Gastrocnemius medialis (tissue), 4 donors: ENCODE data around the gene TMEM72. TPM values are rescaled to one million over a fixed set of nuclear protein-coding genes. Genes with fewer than 3 reads are reported as not detected.

Source experiments
- ATAC-seq, 2 donors: fragments of 150-250 bp; one replicate each; pipeline ENCODE4 v1.9.1; 2016
- DNase-seq, 2 donors: peaks; one replicate each; pipeline ENCODE4 v3.0.0-alpha.2; 2019
- H3K27ac ChIP-seq, 4 donors: fragments of 200-600 bp; sonication (generic); 1 replicate in 1 of 4; 2 replicates in 3 of 4; pipeline ENCODE4 v1.5.1; 2016 to 2018; ENCODE audit warnings: mild to moderate bottlenecking in 2 of 4, moderate library complexity in 1 of 4
- H3K27me3 ChIP-seq, 3 donors: fragments of 200-600 bp; sonication (generic) in 2 of 3; 1 replicate in 1 of 3; 2 replicates in 2 of 3; pipeline versions ENCODE4 v1.5.1 to v1.6.0; 2016 to 2019; ENCODE audit warnings: mild to moderate bottlenecking in 1 of 3, moderate library complexity in 1 of 3
- H3K36me3 ChIP-seq, 2 donors: fragments of 200-600 bp; sonication (generic) in 1 of 2; one replicate each; pipeline ENCODE4 v1.5.1; 2017 to 2018
- H3K4me1 ChIP-seq, 2 donors: fragments of 200-600 bp; sonication (generic) in 1 of 2; one replicate each; pipeline ENCODE4 v1.5.1; 2016 to 2017; ENCODE audit warnings: mild to moderate bottlenecking in 2 of 2
- H3K4me3 ChIP-seq, 4 donors: fragments of 200-600 bp; sonication (generic) in 3 of 4; 1 replicate in 1 of 4; 2 replicates in 3 of 4; pipeline ENCODE4 v1.5.1; 2016 to 2019; ENCODE audit warnings: mild to moderate bottlenecking in 2 of 4
- H3K9me3 ChIP-seq, 3 donors: fragments of 200-600 bp; sonication (generic) in 2 of 3; 1 replicate in 1 of 3; 2 replicates in 2 of 3; pipeline ENCODE4 v1.5.1; 2016 to 2019
- CTCF ChIP-seq, 5 experiments: fragments of 450-650 bp in 3 of 5; fragments of 200-600 bp in 2 of 5; sonication (generic) in 2 of 5; IDR thresholded peaks in 4 of 5; conservative IDR thresholded peaks in 1 of 5; 1 replicate in 4 of 5; 2 replicates in 1 of 5; pipeline ENCODE4 v1.5.1; 2016 to 2019; ENCODE audit warnings: antibody characterized with exemption in 5 of 5, mild to moderate bottlenecking in 3 of 5, moderate library complexity in 3 of 5
- POLR2A ChIP-seq, 2 donors: fragments of 450-650 bp; IDR thresholded peaks; one replicate each; pipeline ENCODE4 v1.6.1; 2017; ENCODE audit warnings: antibody characterized with exemption in 2 of 2, mild to moderate bottlenecking in 2 of 2, moderate library complexity in 2 of 2
- in situ Hi-C, 4 donors: fragments of 200-750 bp; cut with MboI; loops; one replicate each; pipeline versions ENCODE4 v1.15.0 to v1.8.0; 2017; ENCODE audit warnings: low sequenced_read_pairs in 4 of 4
- intact Hi-C: fragments of 100-400 bp; cut with DNase I; formaldehyde crosslinking; loops from one replicate; pipeline ENCODE4 v1.15.1; 2023; ENCODE audit warnings: low total_unique reads
- total RNA-seq, 4 donors: library from RNA; depleted of rRNA; stranded (reverse); fragments of >200 nt; gene quantifications; one replicate each; pipeline versions ENCODE4 v1.1.0 to v1.2.3, GENCODE V29; 2016

Gene TMEM72
- total RNA-seq, 4 donors from 2014 or later, result not detected

GRCh38 chr10:44963772-44964633, 52.9 kb downstream of the TMEM72 start:
- peak in 1 of 5 experiments; percentile 9 for TF ChIP-seq CTCF (IDR thresholded peaks at IDR 0.05 in 4 of 5, conservative IDR thresholded peaks at IDR 0.05 in 1 of 5)
- TF ChIP-seq POLR2A (IDR thresholded peaks at IDR 0.05), result peak in 1 of 2 donors; percentile 38
- no peaks in the 10 kb centered on the region for H3K9me3 ChIP-seq
- H3K4me3 ChIP-seq, result peak overlapping the region; percentile 21 to 43 (median 38)
- H3K27ac ChIP-seq, result peak overlapping the region; percentile 89 to 97 (median 95)
- intact Hi-C loops, result loop anchor here (2.0 kb wide), 1 partner anchor 31 kb away; no protein-coding TSS in a partner anchor
- ATAC-seq (peak; percentile 63 to 71), DNase-seq (peak; percentile 95 to 96)
- H3K36me3 ChIP-seq, result no peaks in the 10 kb centered on the region
- H3K4me1 ChIP-seq, result peaks cover 87 to 89% of the 10 kb centered on the region in 2 donors
- in situ Hi-C loops, result no loop called here
- H3K27me3 ChIP-seq, result no peaks in the 10 kb centered on the region

GRCh38 chr10:44965104-44965503, 54.0 kb downstream of the TMEM72 start:
- intact Hi-C loops, result loop anchor here (2.0 kb wide), 1 partner anchor 32 kb away; no protein-coding TSS in a partner anchor
- DNase-seq, result no peak
- H3K36me3 ChIP-seq, result no peaks in the 10 kb centered on the region
- in situ Hi-C loops, result no loop called here
- H3K9me3 ChIP-seq, result no peaks in the 10 kb centered on the region
- no peak for TF ChIP-seq CTCF (IDR thresholded peaks at IDR 0.05 in 4 of 5, conservative IDR thresholded peaks at IDR 0.05 in 1 of 5)
- no peak for TF ChIP-seq POLR2A (IDR thresholded peaks at IDR 0.05)
- no peaks in the 10 kb centered on the region for H3K27me3 ChIP-seq
- no peak for ATAC-seq
- peaks cover 94 to 95% of the 10 kb centered on the region in 2 donors for H3K4me1 ChIP-seq
- H3K27ac ChIP-seq, result peak overlapping the region; percentile 89 to 97 (median 95)
- H3K4me3 ChIP-seq, result no peak overlapping the region

- Histone ChIP-seq H3K27ac (peak overlapping the region; percentile 89 to 97 (median 95)), H3K36me3 (no peaks in the 10 kb centered on the region), H3K4me1 (peaks cover 91% of the 10 kb centered on the region in 2 donors), H3K27me3 (no peaks in the 10 kb centered on the region), H3K9me3 (no peaks in the 10 kb centered on the region), H3K4me3 (no peak overlapping the region)
- in situ Hi-C loops (no loop called here), intact Hi-C loops (loop anchor here (2.0 kb wide), 1 partner anchor 33 kb away; no protein-coding TSS in a partner anchor)
- DNase-seq, result peak; percentile 66 to 83
- TF ChIP-seq POLR2A (IDR thresholded peaks at IDR 0.05) (no peak), CTCF (IDR thresholded peaks at IDR 0.05 in 4 of 5, conservative IDR thresholded peaks at IDR 0.05 in 1 of 5) (peak in 3 of 5 experiments; percentile 18 to 33 (median 22))
- peak; percentile 32 to 38 for ATAC-seq
These were observed 54.5 kb downstream of the TMEM72 start for GRCh38 chr10:44965651-44966097.

- no peaks in the 10 kb centered on the region for H3K27me3 ChIP-seq
- H3K27ac ChIP-seq, result peak overlapping the region; percentile 89 to 97 (median 95)
- no peaks in the 10 kb centered on the region for H3K9me3 ChIP-seq
- ATAC-seq, result no peak
- H3K4me1 ChIP-seq, result peaks cover 86 to 87% of the 10 kb centered on the region in 2 donors
- no peak for DNase-seq
- H3K36me3 ChIP-seq, result no peaks in the 10 kb centered on the region
- TF ChIP-seq CTCF (IDR thresholded peaks at IDR 0.05 in 4 of 5, conservative IDR thresholded peaks at IDR 0.05 in 1 of 5), result no peak
- TF ChIP-seq POLR2A (IDR thresholded peaks at IDR 0.05), result no peak
- H3K4me3 ChIP-seq, result no peak overlapping the region
- intact Hi-C loops (no loop called here), in situ Hi-C loops (no loop called here)
These were observed 55.1 kb downstream of the TMEM72 start for GRCh38 chr10:44966129-44966815.
